SJCRH30 (cell line): ENCODE measurements around the gene SMNDC1. TPM values are rescaled to one million over a fixed set of nuclear protein-coding genes. Genes with fewer than 3 reads are reported as not detected.
"Not testable (repeated sequence)": the region's sequence is repeated elsewhere in the genome, so short reads cannot be mapped to it uniquely, and the experiment has no call there.

Experiments
- DNase-seq, 2 experiments: peaks; one replicate each; pipeline ENCODE4 v3.0.0-alpha.2; 2015 to 2020
- H3K27ac ChIP-seq: fragments of 250-450 bp; sonication (Bioruptor Pico); 2 replicates; pipeline ENCODE4 v1.5.1; 2020; ENCODE audit warnings: mild to moderate bottlenecking, moderate library complexity
- H3K27me3 ChIP-seq: fragments of 250-450 bp; sonication (Bioruptor Pico); 2 replicates; pipeline ENCODE4 v1.5.1; 2020; ENCODE audit warnings: mild to moderate bottlenecking, moderate library complexity
- H3K36me3 ChIP-seq: fragments of 250-450 bp; sonication (Bioruptor Pico); 2 replicates; pipeline ENCODE4 v1.5.1; 2020; ENCODE audit warnings: mild to moderate bottlenecking, moderate library complexity
- H3K4me1 ChIP-seq: fragments of 250-450 bp; sonication (Bioruptor Pico); 2 replicates; pipeline ENCODE4 v1.5.1; 2020; ENCODE audit warnings: mild to moderate bottlenecking, moderate library complexity
- H3K4me3 ChIP-seq: fragments of 250-450 bp; sonication (Bioruptor Pico); 2 replicates; pipeline ENCODE4 v1.5.1; 2020; ENCODE audit warnings: mild to moderate bottlenecking, moderate library complexity
- H3K9me3 ChIP-seq: fragments of 250-450 bp; sonication (Bioruptor Pico); replicated peaks from 2 replicates; pipeline ENCODE4 v1.5.1; 2020; ENCODE audit warnings: mild to moderate bottlenecking, moderate library complexity
- total RNA-seq: library from RNA; depleted of rRNA; stranded (reverse); fragments of >200 nt; shearing (Covaris generic); gene quantifications from 2 replicates; pipeline ENCODE4 v1.2.3, GENCODE V29; 2014

Gene SMNDC1
- total RNA-seq, 1 experiment from 2014 or later, result 17.0 TPM

DNA sequence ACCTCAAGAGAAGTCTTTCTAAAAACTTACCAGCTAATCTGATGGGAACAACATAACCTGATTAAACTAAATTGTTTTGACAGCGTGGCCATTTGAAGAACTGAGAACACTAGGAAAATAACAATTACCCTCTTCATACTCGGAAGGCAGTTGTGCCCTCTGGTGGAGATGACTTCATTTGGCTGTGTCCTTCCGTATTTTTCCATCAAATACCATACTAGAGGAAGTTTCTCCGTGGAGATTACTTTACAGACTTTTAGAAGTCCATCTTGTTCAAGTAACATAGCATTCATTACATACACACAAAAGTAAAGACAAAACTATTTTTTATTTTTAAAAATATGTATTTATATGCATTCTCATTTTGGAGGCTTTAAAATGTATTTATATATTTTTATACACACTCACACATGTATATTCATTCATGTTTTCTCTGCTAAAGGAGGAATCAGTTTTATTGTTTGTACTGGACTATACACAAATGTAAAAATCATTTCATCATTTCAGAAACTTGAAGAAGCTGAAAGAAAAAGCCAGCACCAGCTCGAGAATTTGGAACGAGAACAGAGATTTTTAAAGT lies 25.2 kb downstream of the SMNDC1 start:
- Histone ChIP-seq H3K9me3 (no peaks in the 10 kb centered on the region), H3K27ac (no peak overlapping the region), H3K4me1 (peaks cover under 1% of the 10 kb centered on the region; the same call in 1 of the 2 replicates), H3K4me3 (no peak overlapping the region), H3K36me3 (no peaks in the 10 kb centered on the region), H3K27me3 (no peaks in the 10 kb centered on the region)
- DNase-seq, result peak; percentile 49 to 82

- no peak for DNase-seq
- H3K27me3 ChIP-seq, result no peaks in the 10 kb centered on the region
- no peaks in the 10 kb centered on the region for H3K9me3 ChIP-seq
- H3K4me1 ChIP-seq, result peaks cover 4% of the 10 kb centered on the region; the same call in 1 of the 2 replicates
- no peak overlapping the region for H3K27ac ChIP-seq
- H3K4me3 ChIP-seq, result no peak overlapping the region
- no peaks in the 10 kb centered on the region for H3K36me3 ChIP-seq
These were observed 25.9 kb downstream of the SMNDC1 start for GRCh38 chr10:110278562-110279406.

DNA sequence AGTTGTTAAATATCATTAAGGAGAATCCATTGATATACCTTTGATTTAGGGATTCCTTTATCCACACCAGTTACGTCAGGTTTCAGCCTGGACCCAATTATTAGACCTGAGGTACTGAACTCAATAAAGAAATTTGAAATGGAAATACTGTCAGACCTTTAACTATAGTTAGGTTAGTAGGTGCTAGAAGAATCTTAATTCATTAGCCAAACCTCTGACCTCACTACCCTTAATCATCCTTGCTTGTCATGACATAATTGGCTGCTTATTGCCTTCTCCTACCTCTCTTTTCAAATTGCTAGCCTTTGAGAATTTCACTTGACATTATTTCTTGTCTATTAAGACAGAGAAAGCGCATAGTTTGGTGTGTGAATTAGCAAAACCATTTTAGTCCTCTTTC lies 27.1 kb downstream of the SMNDC1 start:
- no peaks in the 10 kb centered on the region for H3K9me3 ChIP-seq
- no peak overlapping the region for H3K27ac ChIP-seq
- no peak for DNase-seq
- H3K4me3 ChIP-seq, result no peak overlapping the region
- no peaks in the 10 kb centered on the region for H3K36me3 ChIP-seq
- peaks cover 4% of the 10 kb centered on the region; the same call in 1 of the 2 replicates for H3K4me1 ChIP-seq
- H3K27me3 ChIP-seq, result no peaks in the 10 kb centered on the region

GRCh38 chr10:110276603-110277002 lies 28.1 kb downstream of the SMNDC1 start:
- Histone ChIP-seq H3K27ac (no peak overlapping the region), H3K27me3 (no peaks in the 10 kb centered on the region), H3K36me3 (no peaks in the 10 kb centered on the region), H3K9me3 (no peaks in the 10 kb centered on the region), H3K4me3 (no peak overlapping the region), H3K4me1 (peaks cover 4% of the 10 kb centered on the region; the same call in 1 of the 2 replicates)
- DNase-seq, result no peak

DNA sequence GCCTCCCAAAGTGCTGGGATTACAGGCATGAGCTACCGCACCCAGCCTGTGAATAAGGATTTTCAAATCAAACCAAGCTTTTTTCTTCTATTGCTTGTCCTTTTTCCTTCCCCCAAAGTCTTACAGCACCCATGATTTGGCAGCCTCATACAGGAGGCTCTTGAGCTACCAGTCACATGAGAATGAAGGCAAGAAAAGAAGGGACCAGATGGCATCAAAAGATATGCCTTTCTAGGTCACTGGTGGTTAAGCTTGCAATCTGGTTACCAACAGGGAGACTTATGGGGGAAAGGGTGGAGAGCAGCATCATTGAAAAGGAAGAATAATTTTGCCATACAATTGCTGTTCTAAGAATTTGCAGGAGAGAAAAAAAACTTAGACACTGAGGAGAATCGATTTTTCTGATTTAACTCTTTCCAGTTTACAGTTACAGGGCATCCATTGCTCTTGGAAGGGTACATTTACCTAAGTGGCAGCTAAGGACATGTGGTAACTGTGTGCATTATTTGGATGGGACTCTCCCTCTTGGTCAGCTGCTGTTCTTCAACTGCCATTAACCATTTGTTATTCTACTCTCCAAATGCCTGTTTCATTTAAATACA lies 29.5 kb downstream of the SMNDC1 start:
- H3K27ac ChIP-seq, result no peak overlapping the region

GRCh38 chr10:110274647-110275046 lies 30.1 kb downstream of the SMNDC1 start:
- DNase-seq, result no peak
- no peaks in the 10 kb centered on the region for H3K36me3 ChIP-seq
- H3K27me3 ChIP-seq, result no peaks in the 10 kb centered on the region

More for the DNA sequence above, 29.5 kb downstream of the SMNDC1 start:
- peaks cover 4% of the 10 kb centered on the region; the same call in 1 of the 2 replicates for H3K4me1 ChIP-seq
- DNase-seq, result no peak
- no peak overlapping the region for H3K4me3 ChIP-seq
- H3K9me3 ChIP-seq, result no peaks in the 10 kb centered on the region
- H3K27me3 ChIP-seq, result no peaks in the 10 kb centered on the region
- no peaks in the 10 kb centered on the region for H3K36me3 ChIP-seq

GRCh38 chr10:110274072-110274627 lies 30.6 kb downstream of the SMNDC1 start:
- Histone ChIP-seq H3K27ac (no peak overlapping the region), H3K4me1 (peaks cover 4% of the 10 kb centered on the region; the same call in 1 of the 2 replicates), H3K4me3 (no peak overlapping the region), H3K9me3 (no peaks in the 10 kb centered on the region), H3K36me3 (no peaks in the 10 kb centered on the region), H3K27me3 (no peaks in the 10 kb centered on the region)
- peak in 1 of 2 experiments; percentile 43 for DNase-seq

More at GRCh38 chr10:110274647-110275046, 30.1 kb downstream of the SMNDC1 start:
- no peak overlapping the region for H3K27ac ChIP-seq
- no peaks in the 10 kb centered on the region for H3K9me3 ChIP-seq
- no peak overlapping the region for H3K4me3 ChIP-seq
- H3K4me1 ChIP-seq, result peaks cover 4% of the 10 kb centered on the region; the same call in 1 of the 2 replicates

GRCh38 chr10:110273474-110273873 lies 31.2 kb downstream of the SMNDC1 start:
- H3K27me3 ChIP-seq, result no peaks in the 10 kb centered on the region
- H3K4me1 ChIP-seq, result peaks cover 4% of the 10 kb centered on the region; the same call in 1 of the 2 replicates
- H3K9me3 ChIP-seq, result no peaks in the 10 kb centered on the region
- no peaks in the 10 kb centered on the region for H3K36me3 ChIP-seq
- DNase-seq, result no peak
- H3K4me3 ChIP-seq, result no peak overlapping the region
- H3K27ac ChIP-seq, result no peak overlapping the region

DNA sequence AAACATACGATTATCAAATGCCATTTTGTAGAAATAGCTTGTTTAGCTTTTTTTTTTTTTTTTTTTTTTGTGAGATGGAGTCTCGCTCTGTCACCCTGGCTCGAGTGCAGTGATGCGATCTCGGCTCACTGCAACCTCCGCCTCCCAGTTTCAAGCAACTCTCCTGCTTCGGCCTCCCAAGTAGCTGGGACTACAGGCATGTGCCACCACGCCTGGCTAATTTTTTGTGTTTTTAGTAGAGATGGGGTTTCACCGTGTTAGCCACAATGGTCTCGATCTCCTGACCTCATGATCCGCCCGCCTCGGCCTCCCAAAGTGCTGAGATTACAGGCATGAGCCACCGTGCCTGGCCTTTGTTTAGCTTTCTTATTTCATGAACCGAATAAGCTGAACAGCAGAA lies 31.7 kb downstream of the SMNDC1 start:
- H3K36me3 ChIP-seq, H3K27ac ChIP-seq, H3K4me1 ChIP-seq, H3K9me3 ChIP-seq, DNase-seq, H3K27me3 ChIP-seq, H3K4me3 ChIP-seq: not testable (repeated sequence)

DNA sequence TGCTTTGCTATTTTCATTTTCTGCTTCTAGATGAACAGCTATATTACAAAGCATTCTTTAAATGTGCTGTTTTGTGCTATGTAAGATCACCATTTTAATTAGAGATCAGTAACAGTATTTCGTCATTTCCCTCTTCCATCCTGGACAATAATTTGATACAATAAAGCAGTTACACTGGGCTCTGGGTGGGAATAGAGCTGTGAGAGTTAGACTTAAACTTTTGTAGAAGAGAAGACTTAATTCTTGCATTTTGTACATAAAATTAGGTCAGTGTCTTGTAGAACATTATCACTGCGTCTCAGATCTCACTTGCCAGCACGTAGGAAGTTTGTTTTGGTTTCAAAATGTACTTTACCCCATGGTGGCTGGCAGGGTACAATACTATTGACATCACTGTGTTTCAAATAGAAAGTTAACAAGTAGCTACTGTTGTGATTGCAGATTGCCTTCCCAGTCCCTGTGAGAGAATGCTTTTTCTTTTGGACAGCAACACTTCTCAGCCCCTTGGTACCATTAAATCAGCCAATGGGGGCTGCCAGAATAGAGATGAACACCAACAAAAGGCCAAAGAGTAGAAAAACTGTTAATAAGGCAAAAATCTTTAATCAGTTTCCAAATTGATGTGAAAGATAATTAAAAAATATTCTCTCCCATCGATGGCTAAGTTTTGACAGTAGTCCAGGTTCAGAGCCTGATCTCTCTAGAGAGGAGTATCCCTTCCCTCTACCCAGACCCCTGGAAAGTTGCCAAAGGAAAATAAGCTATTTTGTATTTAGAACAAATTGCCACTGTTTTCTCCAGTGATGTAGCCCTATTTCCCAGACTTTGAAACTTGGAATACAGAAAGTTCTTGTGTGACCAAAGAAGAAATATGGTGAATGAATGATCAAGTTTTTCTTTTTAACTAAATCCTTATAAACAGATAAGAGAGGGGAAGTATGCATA lies 35.1 kb downstream of the SMNDC1 start:
- Histone ChIP-seq H3K27me3 (no peaks in the 10 kb centered on the region), H3K4me3 (no peak overlapping the region), H3K4me1 (peaks cover 4% of the 10 kb centered on the region; the same call in 1 of the 2 replicates), H3K9me3 (no peaks in the 10 kb centered on the region), H3K36me3 (0 out of 2 replicates have a peak, but pooled peaks cover 2% of the 10 kb centered on the region), H3K27ac (no peak overlapping the region)
- DNase-seq, result peak in 1 of 2 experiments; percentile 18

GRCh38 chr10:110268971-110269370 lies 35.7 kb downstream of the SMNDC1 start:
- Histone ChIP-seq H3K4me3 (no peak overlapping the region), H3K9me3 (no peaks in the 10 kb centered on the region), H3K27me3 (no peaks in the 10 kb centered on the region), H3K36me3 (0 out of 2 replicates have a peak, but pooled peaks cover 2% of the 10 kb centered on the region), H3K27ac (no peak overlapping the region), H3K4me1 (no peaks in the 10 kb centered on the region)
- no peak for DNase-seq

- H3K4me1 ChIP-seq, result no peaks in the 10 kb centered on the region
- H3K27ac ChIP-seq, result no peak overlapping the region
- DNase-seq, result no peak
- H3K4me3 ChIP-seq, result no peak overlapping the region
- no peaks in the 10 kb centered on the region for H3K9me3 ChIP-seq
- H3K36me3 ChIP-seq, result 0 out of 2 replicates have a peak, but pooled peaks cover 2% of the 10 kb centered on the region
- H3K27me3 ChIP-seq, result no peaks in the 10 kb centered on the region
These were observed 36.3 kb downstream of the SMNDC1 start for GRCh38 chr10:110268442-110268841.

DNA sequence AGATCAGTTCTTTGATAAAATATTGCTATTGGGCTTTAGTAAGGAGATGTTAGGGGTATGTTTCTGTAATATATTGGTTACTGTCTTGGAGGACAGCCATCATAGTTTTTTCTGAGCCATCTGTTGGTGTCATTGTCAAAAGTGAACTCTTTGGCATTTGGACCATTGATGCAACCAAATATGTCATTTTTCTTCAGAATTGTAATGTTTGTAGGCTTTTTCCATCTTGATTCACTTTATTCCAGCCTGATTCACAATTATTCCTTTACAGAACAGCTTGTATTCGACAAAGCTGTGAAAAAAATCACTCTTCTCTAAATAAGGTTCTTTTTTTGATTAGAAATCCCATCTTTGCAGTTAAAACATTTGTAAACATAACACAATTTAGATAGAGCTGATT lies 37.4 kb downstream of the SMNDC1 start:
- Histone ChIP-seq H3K27me3 (no peaks in the 10 kb centered on the region), H3K4me1 (no peaks in the 10 kb centered on the region), H3K9me3 (no peaks in the 10 kb centered on the region), H3K4me3 (no peak overlapping the region), H3K27ac (no peak overlapping the region), H3K36me3 (0 out of 2 replicates have a peak, but pooled peaks cover 2% of the 10 kb centered on the region)
- no peak for DNase-seq
